ENCODE results near the gene AGBL1. TPM values are rescaled to one million over a fixed set of nuclear protein-coding genes. Genes with fewer than 3 reads are reported as not detected.

Gene AGBL1
- total RNA-seq, 1 donor from 2014 or later = not detected

DNA sequence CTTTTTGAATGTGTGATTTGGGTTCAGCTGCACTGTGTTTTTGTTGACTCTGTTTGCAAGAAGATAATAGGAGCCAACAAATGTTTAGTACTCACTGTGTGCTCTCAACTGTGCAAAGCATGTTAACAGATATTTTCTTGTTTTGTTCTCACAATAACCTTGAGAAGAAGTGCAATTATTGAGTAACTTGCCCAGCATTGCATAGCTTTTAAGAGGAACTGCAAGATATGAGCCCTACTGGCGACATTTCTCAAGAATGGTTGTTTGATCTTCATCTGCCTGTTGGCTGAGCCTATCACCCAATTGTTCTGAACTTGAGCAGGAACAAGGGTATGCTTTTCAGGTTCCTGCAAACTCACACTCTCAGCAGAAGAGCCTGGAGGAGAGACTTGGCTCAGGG lies 43.4 kb upstream of the AGBL1 start:
- Mint-ChIP-seq H3K9me3 (ENCODE audit: unreplicated experiment) (no peaks in the 10 kb centered on the region), H3K4me3 (ENCODE audit: unreplicated experiment) (no peak overlapping the region), H3K36me3 (ENCODE audit: low read depth, unreplicated experiment) (no peaks in the 10 kb centered on the region), H3K27me3 (ENCODE audit: low read depth, unreplicated experiment) (peaks cover 7% of the 10 kb centered on the region), H3K27ac (ENCODE audit: unreplicated experiment) (no peak overlapping the region), H3K4me1 (ENCODE audit: low read depth, unreplicated experiment) (no peaks in the 10 kb centered on the region)
- no peak for TF ChIP-seq EZH2 (IDR thresholded peaks at IDR 0.05; ENCODE audit: insufficient read depth, low read length)
- TF ChIP-seq, protein P1, sequence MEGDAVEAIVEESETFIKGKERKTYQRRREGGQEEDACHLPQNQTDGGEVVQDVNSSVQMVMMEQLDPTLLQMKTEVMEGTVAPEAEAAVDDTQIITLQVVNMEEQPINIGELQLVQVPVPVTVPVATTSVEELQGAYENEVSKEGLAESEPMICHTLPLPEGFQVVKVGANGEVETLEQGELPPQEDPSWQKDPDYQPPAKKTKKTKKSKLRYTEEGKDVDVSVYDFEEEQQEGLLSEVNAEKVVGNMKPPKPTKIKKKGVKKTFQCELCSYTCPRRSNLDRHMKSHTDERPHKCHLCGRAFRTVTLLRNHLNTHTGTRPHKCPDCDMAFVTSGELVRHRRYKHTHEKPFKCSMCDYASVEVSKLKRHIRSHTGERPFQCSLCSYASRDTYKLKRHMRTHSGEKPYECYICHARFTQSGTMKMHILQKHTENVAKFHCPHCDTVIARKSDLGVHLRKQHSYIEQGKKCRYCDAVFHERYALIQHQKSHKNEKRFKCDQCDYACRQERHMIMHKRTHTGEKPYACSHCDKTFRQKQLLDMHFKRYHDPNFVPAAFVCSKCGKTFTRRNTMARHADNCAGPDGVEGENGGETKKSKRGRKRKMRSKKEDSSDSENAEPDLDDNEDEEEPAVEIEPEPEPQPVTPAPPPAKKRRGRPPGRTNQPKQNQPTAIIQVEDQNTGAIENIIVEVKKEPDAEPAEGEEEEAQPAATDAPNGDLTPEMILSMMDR (IDR thresholded peaks at IDR 0.05; ENCODE audit: insufficient read depth, low read depth, low read length) = no peak
- Histone ChIP-seq H3K27me3 (ENCODE audit: insufficient read depth, low read length) (no peaks in the 10 kb centered on the region), H3K4me1 (ENCODE audit: insufficient read depth, low read length) (no peaks in the 10 kb centered on the region), H3K27ac (ENCODE audit: low read depth, low read length) (no peak overlapping the region), H3K9me3 (ENCODE audit: insufficient read depth, low read depth, low read length) (no peaks in the 10 kb centered on the region), H3K9ac (ENCODE audit: low read length) (no peak overlapping the region), H2AFZ (ENCODE audit: low read depth, low read length) (no peak overlapping the region), H3K4me3 (ENCODE audit: insufficient read depth, low read depth, low read length) (no peak overlapping the region), H4K20me1 (ENCODE audit: insufficient read depth, low read length) (no peaks in the 10 kb centered on the region), H3K4me2 (ENCODE audit: low read length) (no peak overlapping the region), H3K79me2 (ENCODE audit: insufficient read depth, low read length) (no peaks in the 10 kb centered on the region), H3K36me3 (ENCODE audit: insufficient read depth, low read length) (no peaks in the 10 kb centered on the region)
- no peak for FAIRE-seq
- DNase-seq (ENCODE audit: low read depth) = no peak

DNA sequence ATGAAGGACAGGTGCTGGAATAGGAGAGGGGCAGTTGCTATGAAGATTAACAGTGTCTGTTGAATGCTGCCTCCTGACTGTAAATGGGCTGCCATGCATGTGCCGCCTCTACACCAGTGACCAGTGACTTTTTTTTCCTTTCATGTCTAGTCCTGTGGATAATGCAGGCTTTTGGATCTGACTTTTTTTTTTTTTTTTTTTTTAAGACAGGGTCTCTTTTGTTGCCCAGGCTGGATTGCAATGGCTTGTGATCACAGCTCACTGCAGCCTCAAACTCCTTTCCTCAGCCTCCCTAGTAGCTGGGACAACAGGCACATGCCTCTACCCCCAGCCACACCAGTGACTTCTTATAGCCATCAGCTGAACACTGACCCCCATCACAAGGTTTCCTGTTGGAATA lies 41.2 kb upstream of the AGBL1 start:
- no peak overlapping the region for H3K9ac ChIP-seq (ENCODE audit: low read length)
- H3K4me2 ChIP-seq (ENCODE audit: low read length) = no peak overlapping the region
- FAIRE-seq (no peak), DNase-seq (ENCODE audit: low read depth) (no peak)
- peaks cover 2% of the 10 kb centered on the region for H3K4me1 Mint-ChIP-seq (ENCODE audit: low read depth, unreplicated experiment)
- H3K79me2 ChIP-seq (ENCODE audit: insufficient read depth, low read length) = no peaks in the 10 kb centered on the region
- H4K20me1 ChIP-seq (ENCODE audit: insufficient read depth, low read length) = no peaks in the 10 kb centered on the region
- H3K27ac ChIP-seq (ENCODE audit: low read depth, low read length) = no peak overlapping the region
- H3K27me3 ChIP-seq (ENCODE audit: insufficient read depth, low read length) = no peaks in the 10 kb centered on the region
- no peaks in the 10 kb centered on the region for H3K9me3 ChIP-seq (ENCODE audit: insufficient read depth, low read depth, low read length)
- no peak overlapping the region for H3K27ac Mint-ChIP-seq (ENCODE audit: unreplicated experiment)
- H3K4me3 Mint-ChIP-seq (ENCODE audit: unreplicated experiment) = no peak overlapping the region
- no peak overlapping the region for H2AFZ ChIP-seq (ENCODE audit: low read depth, low read length)
- no peaks in the 10 kb centered on the region for H3K36me3 Mint-ChIP-seq (ENCODE audit: low read depth, unreplicated experiment)
- H3K4me1 ChIP-seq (ENCODE audit: insufficient read depth, low read length) = no peaks in the 10 kb centered on the region
- TF ChIP-seq EZH2 (IDR thresholded peaks at IDR 0.05; ENCODE audit: insufficient read depth, low read length) = no peak
- TF ChIP-seq, protein P1 (IDR thresholded peaks at IDR 0.05; ENCODE audit: insufficient read depth, low read depth, low read length) = no peak
- H3K4me3 ChIP-seq (ENCODE audit: insufficient read depth, low read depth, low read length) = no peak overlapping the region
- no peaks in the 10 kb centered on the region for H3K36me3 ChIP-seq (ENCODE audit: insufficient read depth, low read length)
- H3K27me3 Mint-ChIP-seq (ENCODE audit: low read depth, unreplicated experiment) = peaks cover 5% of the 10 kb centered on the region
- no peaks in the 10 kb centered on the region for H3K9me3 Mint-ChIP-seq (ENCODE audit: unreplicated experiment)

DNA sequence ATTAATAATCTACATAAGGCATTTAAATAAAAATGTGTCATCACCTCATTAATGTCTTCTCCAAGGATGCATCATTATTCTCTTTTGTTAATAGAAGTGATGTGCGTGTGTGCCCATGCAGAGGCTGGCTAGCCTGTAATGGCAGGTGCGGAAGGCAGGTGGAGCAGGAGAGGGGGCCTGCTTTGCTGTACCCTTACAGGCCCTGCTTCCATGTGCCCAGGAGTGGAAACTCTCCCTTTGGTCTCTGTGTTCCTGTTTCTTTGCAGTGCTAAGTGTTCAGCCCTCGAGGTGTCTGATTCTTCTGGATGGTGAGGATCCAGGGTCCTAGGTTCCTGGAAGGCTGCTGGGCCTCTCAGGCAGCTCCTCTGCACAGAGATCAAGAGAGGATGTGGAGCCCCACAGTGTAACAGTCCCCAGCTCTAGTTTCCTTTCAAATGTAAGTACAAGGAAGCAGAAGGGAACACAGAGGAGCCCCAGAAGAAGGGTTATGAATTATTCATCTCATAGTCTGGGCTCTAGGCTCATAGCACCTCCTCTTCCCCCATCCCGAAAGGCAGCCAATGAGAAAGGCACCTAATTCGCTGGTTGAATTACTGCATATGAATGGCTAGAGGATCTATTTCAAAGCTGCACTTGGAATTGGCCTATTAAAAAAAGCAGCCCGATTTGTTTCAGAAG lies 39.2 kb upstream of the AGBL1 start:
- no peak overlapping the region for H3K27ac Mint-ChIP-seq (ENCODE audit: unreplicated experiment)
- H3K4me3 ChIP-seq (ENCODE audit: insufficient read depth, low read depth, low read length) = no peak overlapping the region
- no peaks in the 10 kb centered on the region for H3K27me3 ChIP-seq (ENCODE audit: insufficient read depth, low read length)
- DNase-seq (ENCODE audit: low read depth) (no peak), FAIRE-seq (no peak)
- no peaks in the 10 kb centered on the region for H3K36me3 Mint-ChIP-seq (ENCODE audit: low read depth, unreplicated experiment)
- no peaks in the 10 kb centered on the region for H3K9me3 ChIP-seq (ENCODE audit: insufficient read depth, low read depth, low read length)
- H3K9ac ChIP-seq (ENCODE audit: low read length) = no peak overlapping the region
- no peak overlapping the region for H2AFZ ChIP-seq (ENCODE audit: low read depth, low read length)
- no peaks in the 10 kb centered on the region for H3K4me1 ChIP-seq (ENCODE audit: insufficient read depth, low read length)
- no peak overlapping the region for H3K4me2 ChIP-seq (ENCODE audit: low read length)
- no peaks in the 10 kb centered on the region for H4K20me1 ChIP-seq (ENCODE audit: insufficient read depth, low read length)
- H3K27ac ChIP-seq (ENCODE audit: low read depth, low read length) = no peak overlapping the region
- H3K4me3 Mint-ChIP-seq (ENCODE audit: unreplicated experiment) = no peak overlapping the region
- peaks cover 5% of the 10 kb centered on the region for H3K27me3 Mint-ChIP-seq (ENCODE audit: low read depth, unreplicated experiment)
- TF ChIP-seq EZH2 (IDR thresholded peaks at IDR 0.05; ENCODE audit: insufficient read depth, low read length) = no peak
- TF ChIP-seq, protein P1 (IDR thresholded peaks at IDR 0.05; ENCODE audit: insufficient read depth, low read depth, low read length) = no peak
- peaks cover 2% of the 10 kb centered on the region for H3K4me1 Mint-ChIP-seq (ENCODE audit: low read depth, unreplicated experiment)
- H3K9me3 Mint-ChIP-seq (ENCODE audit: unreplicated experiment) = no peaks in the 10 kb centered on the region
- no peaks in the 10 kb centered on the region for H3K36me3 ChIP-seq (ENCODE audit: insufficient read depth, low read length)
- no peaks in the 10 kb centered on the region for H3K79me2 ChIP-seq (ENCODE audit: insufficient read depth, low read length)
